ENCODE results near the gene IGSF5. TPM values are rescaled to one million over a fixed set of nuclear protein-coding genes. Genes with fewer than 3 reads are reported as not detected.

IGSF5 gene
- total and polyA plus RNA-seq, 9 of the 15 experiments (the other 6 are each of a cell fraction or from before 2014, with no cell fraction given): not detected

- no peak for DNase-seq (ENCODE audit: extremely low read depth in 1 of 4, low spot score in 3 of 4)
- WGBS (ENCODE audit: insufficient coverage, low coverage, missing lambda C conversion rate): 2% methylated on average over 6 of the region's 6 CpGs
- no peaks in the 10 kb centered on the region for H3K9me1 ChIP-seq (ENCODE audit: control insufficient read depth, insufficient read depth, low read length)
- H3K4me1 ChIP-seq (replicated peaks in 1 of 2; ENCODE audit: control insufficient read depth in 2 of 2, insufficient read depth in 2 of 2, low read length in 2 of 2): no peaks in the 10 kb centered on the region
- no peaks in the 10 kb centered on the region for H3K79me2 ChIP-seq (ENCODE audit: control insufficient read depth, insufficient read depth, low read length)
- no peaks in the 10 kb centered on the region; the same call in 1 of the 2 replicates for H4K20me1 ChIP-seq (replicated peaks; ENCODE audit: control insufficient read depth, insufficient read depth, low read length)
- ChIA-PET POLR2A (interaction anchor here (0.8 kb wide), 1 partner anchor 10 kb away, joined by 3 read pairs; no protein-coding TSS in a partner anchor), CTCF (ENCODE audit: low intra/inter-chr PET ratio) (no interaction called here)
- peaks cover 2 to 8% of the 10 kb centered on the region in 2 experiments; a peak in 1 of 5 replicates for H3K27me3 ChIP-seq (ENCODE audit: control insufficient read depth in 2 of 2, insufficient read depth in 2 of 2, low read length in 2 of 2)
- no peaks in the 10 kb centered on the region for H3K9me3 ChIP-seq (replicated peaks; ENCODE audit: control insufficient read depth, insufficient read depth, low read depth, low read length)
- in situ Hi-C loops (cut with MboI): no loop called here
- no peak overlapping the region for H2AFZ ChIP-seq (ENCODE audit: low read depth, low read length)
- no peak overlapping the region for H3K9ac ChIP-seq (ENCODE audit: insufficient read depth in 1 of 2, low read depth in 2 of 2, low read length in 2 of 2)
- H3K36me3 ChIP-seq (ENCODE audit: control insufficient read depth, insufficient read depth, low read length): no peaks in the 10 kb centered on the region
- no TSS peak for BruUV-seq (replicated peaks)
- FAIRE-seq: no peak
- no peak for ATAC-seq
- no peak overlapping the region for H3K27ac ChIP-seq (ENCODE audit: extremely low read depth, low read depth, low read length)
- H3K4me2 ChIP-seq (ENCODE audit: insufficient read depth, low read length): no peak overlapping the region
- intact Hi-C loops (cut with micrococcal nuclease): no loop called here
- H3K4me3 ChIP-seq: no peak overlapping the region
- TF ChIP-seq RERE (CRISPR knock-in tag; IDR thresholded peaks at IDR 0.05; ENCODE audit: borderline replicate concordance): no peak
- TF ChIP-seq ZNF184 (CRISPR knock-in tag; IDR thresholded peaks at IDR 0.05): no peak
- no peak for TF ChIP-seq SNIP1 (IDR thresholded peaks at IDR 0.05; ENCODE audit: low read depth)
- TF ChIP-seq NCOR1 (IDR thresholded peaks at IDR 0.05): no peak
- TF ChIP-seq PHF20 (IDR thresholded peaks at IDR 0.05; ENCODE audit: partially characterized antibody): no peak
- TF ChIP-seq KAT8 (IDR thresholded peaks at IDR 0.05; ENCODE audit: low read depth): no peak
- no peak for TF ChIP-seq MXI1 (IDR thresholded peaks at IDR 0.05; ENCODE audit: low read depth, low read length)
- no peak for TF ChIP-seq DDX20 (tag; IDR thresholded peaks at IDR 0.05; ENCODE audit: low read depth)
- TF ChIP-seq NFRKB (IDR thresholded peaks at IDR 0.05; ENCODE audit: low read depth): no peak
- TF ChIP-seq PBX2 (CRISPR knock-in tag; IDR thresholded peaks at IDR 0.05; ENCODE audit: low read depth): no peak
- TF ChIP-seq PBX2 (tag; conservative IDR thresholded peaks at IDR 0.05; ENCODE audit: low read depth): no peak
- TF ChIP-seq POLR3G (IDR thresholded peaks at IDR 0.05; ENCODE audit: extremely low read depth, insufficient read length, insufficient replicate concordance): no peak
- TF ChIP-seq HMG20B (CRISPR knock-in tag; IDR thresholded peaks at IDR 0.05): no peak
- no peak for TF ChIP-seq ZNF12 (CRISPR knock-in tag; IDR thresholded peaks at IDR 0.05)
- no peak for TF ChIP-seq ZNF316 (IDR thresholded peaks at IDR 0.05)
- TF ChIP-seq, protein P1, sequence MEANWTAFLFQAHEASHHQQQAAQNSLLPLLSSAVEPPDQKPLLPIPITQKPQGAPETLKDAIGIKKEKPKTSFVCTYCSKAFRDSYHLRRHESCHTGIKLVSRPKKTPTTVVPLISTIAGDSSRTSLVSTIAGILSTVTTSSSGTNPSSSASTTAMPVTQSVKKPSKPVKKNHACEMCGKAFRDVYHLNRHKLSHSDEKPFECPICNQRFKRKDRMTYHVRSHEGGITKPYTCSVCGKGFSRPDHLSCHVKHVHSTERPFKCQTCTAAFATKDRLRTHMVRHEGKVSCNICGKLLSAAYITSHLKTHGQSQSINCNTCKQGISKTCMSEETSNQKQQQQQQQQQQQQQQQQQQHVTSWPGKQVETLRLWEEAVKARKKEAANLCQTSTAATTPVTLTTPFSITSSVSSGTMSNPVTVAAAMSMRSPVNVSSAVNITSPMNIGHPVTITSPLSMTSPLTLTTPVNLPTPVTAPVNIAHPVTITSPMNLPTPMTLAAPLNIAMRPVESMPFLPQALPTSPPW (CRISPR knock-in tag; IDR thresholded peaks at IDR 0.05): no peak
Observed at GRCh38 chr21:39738566-39738965, 6.4 kb upstream of the IGSF5 start.
